DND-41 (cell line): ENCODE measurements around the gene TNS1.
A peak's percentile ranks its signal among the peaks of the same experiment; 100 is the strongest.

Source experiments
- ATAC-seq: fragments of 200-7000 bp; cut with Tn5 transposase; 3 replicates; pipeline ENCODE4 v1.9.1; 2021; ENCODE audit warnings: low read depth; ENCODE audit not compliant: insufficient read depth
- DNase-seq: peaks from one replicate; pipeline ENCODE4 v3.0.0-alpha.2; 2020
- H2AFZ ChIP-seq: 2 replicates; pipeline ENCODE4 v1.6.0; 2012; ENCODE audit warnings: low read depth, low read length
- H3K27ac ChIP-seq: 2 replicates; pipeline ENCODE4 v1.5.1; 2012; ENCODE audit warnings: low read length, inconsistent platforms
- H3K27me3 ChIP-seq: fragments of 200-600 bp; sonication (generic); 2 replicates; pipeline ENCODE4 v1.6.0; 2012; ENCODE audit warnings: low read length, mild to moderate bottlenecking, inconsistent platforms; ENCODE audit not compliant: insufficient read depth, poor library complexity
- H3K36me3 ChIP-seq: 2 replicates; pipeline ENCODE4 v1.5.1; 2012; ENCODE audit warnings: low read length, inconsistent platforms; ENCODE audit not compliant: insufficient read depth
- H3K4me1 ChIP-seq: 2 replicates; pipeline ENCODE4 v1.5.1; 2012; ENCODE audit warnings: mild to moderate bottlenecking, low read length; ENCODE audit not compliant: insufficient read depth
- H3K4me2 ChIP-seq: 2 replicates; pipeline ENCODE4 v1.6.0; 2012; ENCODE audit warnings: mild to moderate bottlenecking, moderate library complexity, low read length, inconsistent platforms; ENCODE audit not compliant: insufficient read depth
- H3K4me3 ChIP-seq, 2 experiments: fragments of 200-600 bp in 1 of 2; shearing (Covaris generic) in 1 of 2; 2 replicates each; pipeline ENCODE4 v1.5.1; 2012 to 2016; ENCODE audit warnings: inconsistent platforms in 2 of 2, low read length in 2 of 2, mild to moderate bottlenecking in 2 of 2, low read depth in 1 of 2, moderate library complexity in 1 of 2
- H3K79me2 ChIP-seq: 2 replicates; pipeline ENCODE4 v1.6.0; 2012; ENCODE audit warnings: low read length, inconsistent platforms; ENCODE audit not compliant: insufficient read depth
- H3K9ac ChIP-seq: 2 replicates; pipeline ENCODE4 v1.6.0; 2012; ENCODE audit warnings: low read depth, mild to moderate bottlenecking, inconsistent platforms, low read length, moderate library complexity
- H3K9me3 ChIP-seq: 2 replicates; pipeline ENCODE4 v1.5.1; 2012; ENCODE audit warnings: low read length, moderate library complexity, mild to moderate bottlenecking, inconsistent platforms; ENCODE audit not compliant: insufficient read depth, severe bottlenecking
- H4K20me1 ChIP-seq: 2 replicates; pipeline ENCODE4 v1.6.0; 2012; ENCODE audit warnings: low read length; ENCODE audit not compliant: insufficient read depth
- CTCF ChIP-seq: IDR thresholded peaks from 2 replicates; pipeline ENCODE4 v1.5.1; 2012; ENCODE audit warnings: borderline replicate concordance, low read length, moderate library complexity, mild to moderate bottlenecking; ENCODE audit not compliant: poor library complexity, severe bottlenecking; ENCODE audit errors: extremely low read depth
- EZH2 ChIP-seq: IDR thresholded peaks from 3 replicates; pipeline ENCODE4 v1.6.1; 2012; ENCODE audit warnings: borderline replicate concordance, low read depth, mild to moderate bottlenecking, moderate library complexity, low read length, inconsistent platforms; ENCODE audit not compliant: severe bottlenecking

The TNS1 gene

GRCh38 chr2:217861334-217861877, 141.4 kb downstream of the TNS1 start:
- TF ChIP-seq EZH2 (no peak), CTCF (no peak)
- Histone ChIP-seq H3K27ac (no peak overlapping the region), H2AFZ (no peak overlapping the region), H3K4me2 (no peak overlapping the region), H3K9me3 (no peaks in the 10 kb centered on the region), H3K36me3 (no peaks in the 10 kb centered on the region), H3K27me3 (no peaks in the 10 kb centered on the region), H3K79me2 (no peaks in the 10 kb centered on the region), H3K4me3 (no peak overlapping the region), H4K20me1 (no peaks in the 10 kb centered on the region), H3K9ac (no peak overlapping the region), H3K4me1 (no peaks in the 10 kb centered on the region)
- ATAC-seq (no peak), DNase-seq (no peak)

GRCh38 chr2:217859926-217860325, 142.9 kb downstream of the TNS1 start:
- Histone ChIP-seq H3K4me1 (no peaks in the 10 kb centered on the region), H3K4me2 (no peak overlapping the region), H3K27ac (no peak overlapping the region), H3K79me2 (no peaks in the 10 kb centered on the region), H2AFZ (no peak overlapping the region), H3K9me3 (no peaks in the 10 kb centered on the region), H3K4me3 (no peak overlapping the region), H4K20me1 (no peaks in the 10 kb centered on the region), H3K27me3 (peaks cover 3% of the 10 kb centered on the region), H3K36me3 (no peaks in the 10 kb centered on the region), H3K9ac (no peak overlapping the region)
- TF ChIP-seq CTCF (no peak), EZH2 (no peak)
- ATAC-seq (no peak), DNase-seq (no peak)

- DNase-seq: peak; percentile 10
- no peaks in the 10 kb centered on the region for H3K9me3 ChIP-seq
- H3K4me3 ChIP-seq: no peak overlapping the region
- H3K4me1 ChIP-seq: no peaks in the 10 kb centered on the region
- H4K20me1 ChIP-seq: no peaks in the 10 kb centered on the region
- H3K36me3 ChIP-seq: no peaks in the 10 kb centered on the region
- no peaks in the 10 kb centered on the region for H3K79me2 ChIP-seq
- no peak for TF ChIP-seq CTCF
- TF ChIP-seq EZH2: no peak
- H3K27ac ChIP-seq: no peak overlapping the region
- no peak overlapping the region for H3K9ac ChIP-seq
- ATAC-seq: peak; percentile 49; the same call in 1 of the 3 replicates
- H2AFZ ChIP-seq: no peak overlapping the region
- no peak overlapping the region for H3K4me2 ChIP-seq
- H3K27me3 ChIP-seq: peaks cover 11% of the 10 kb centered on the region
Measured at GRCh38 chr2:217858519-217859491, 144.0 kb downstream of the TNS1 start.
